ENCODE results near the gene MARCHF2.

Gene MARCHF2

GRCh38 chr19:8451885-8452284 is 38.8 kb downstream of the MARCHF2 start:
- DNase-seq (ENCODE audit: low spot score) (peak; percentile 63), FAIRE-seq (peak; percentile 95)

- FAIRE-seq (no peak), DNase-seq (ENCODE audit: low spot score) (no peak)
These were observed 39.5 kb downstream of the MARCHF2 start for GRCh38 chr19:8452446-8453123.

GRCh38 chr19:8453616-8454015 is 40.5 kb downstream of the MARCHF2 start:
- FAIRE-seq (no peak), DNase-seq (ENCODE audit: low spot score) (no peak)

- no peak for FAIRE-seq
- no peak for DNase-seq (ENCODE audit: low spot score)
These were observed 41.1 kb downstream of the MARCHF2 start for GRCh38 chr19:8454218-8454617.

GRCh38 chr19:8455018-8455417 is 41.9 kb downstream of the MARCHF2 start:
- FAIRE-seq (no peak), DNase-seq (ENCODE audit: low spot score) (no peak)

GRCh38 chr19:8456064-8456463 is 43.0 kb downstream of the MARCHF2 start:
- DNase-seq (ENCODE audit: low spot score), result no peak
- no peak for FAIRE-seq

GRCh38 chr19:8457209-8457608 is 44.1 kb downstream of the MARCHF2 start:
- FAIRE-seq, result no peak
- no peak for DNase-seq (ENCODE audit: low spot score)

- FAIRE-seq (no peak), DNase-seq (ENCODE audit: low spot score) (no peak)
These were observed 44.7 kb downstream of the MARCHF2 start for GRCh38 chr19:8457827-8458226.

- DNase-seq (ENCODE audit: low spot score) (no peak), FAIRE-seq (no peak)
These were observed 45.3 kb downstream of the MARCHF2 start for GRCh38 chr19:8458380-8458779.

- FAIRE-seq, result no peak
- no peak for DNase-seq (ENCODE audit: low spot score)
These were observed 46.0 kb downstream of the MARCHF2 start for GRCh38 chr19:8459095-8459494.

GRCh38 chr19:8459520-8460270 is 46.6 kb downstream of the MARCHF2 start:
- FAIRE-seq (no peak), DNase-seq (ENCODE audit: low spot score) (no peak)

- FAIRE-seq, result no peak
- DNase-seq (ENCODE audit: low spot score), result no peak
These were observed 47.6 kb downstream of the MARCHF2 start for GRCh38 chr19:8460516-8461298.

- no peak for FAIRE-seq
These were observed 48.3 kb downstream of the MARCHF2 start for GRCh38 chr19:8461376-8461775.

GRCh38 chr19:8461891-8462290 is 48.8 kb downstream of the MARCHF2 start:
- DNase-seq (ENCODE audit: low spot score), result no peak
- FAIRE-seq, result no peak

More at GRCh38 chr19:8461376-8461775, 48.3 kb downstream of the MARCHF2 start:
- DNase-seq (ENCODE audit: low spot score), result no peak

GRCh38 chr19:8462571-8462970 is 49.5 kb downstream of the MARCHF2 start:
- FAIRE-seq (no peak), DNase-seq (ENCODE audit: low spot score) (no peak)

- no peak for FAIRE-seq
- no peak for DNase-seq (ENCODE audit: low spot score)
These were observed 50.3 kb downstream of the MARCHF2 start for GRCh38 chr19:8463365-8463764.

- DNase-seq (ENCODE audit: low spot score) (no peak), FAIRE-seq (no peak)
These were observed 52.9 kb downstream of the MARCHF2 start for GRCh38 chr19:8466018-8466417.

- DNase-seq (ENCODE audit: low spot score) (no peak), FAIRE-seq (no peak)
These were observed 55.0 kb downstream of the MARCHF2 start for GRCh38 chr19:8468124-8468523.

GRCh38 chr19:8468761-8469373 is 55.8 kb downstream of the MARCHF2 start:
- no peak for FAIRE-seq

GRCh38 chr19:8469613-8470368 is 56.7 kb downstream of the MARCHF2 start:
- no peak for FAIRE-seq
- no peak for DNase-seq (ENCODE audit: low spot score)

More at GRCh38 chr19:8468761-8469373, 55.8 kb downstream of the MARCHF2 start:
- DNase-seq (ENCODE audit: low spot score), result no peak
